Endothelial cell of umbilical vein (primary cell): ENCODE measurements around the gene CCDC91. TPM values are rescaled to one million over a fixed set of nuclear protein-coding genes. Genes with fewer than 3 reads are reported as not detected.

Source experiments
- BruUV-seq: library from RNA; stranded (reverse); fragments of 400-500 nt; replicated peaks from 2 replicates; lab custom pipeline; 2021; lab: Mats Ljungman, UMichigan
- CTCF ChIA-PET: fragments of 300-600, 350-600 bp; sonication (Branson Sonifier 250); formaldehyde crosslinking; loops from one replicate; lab custom pipeline; 2021; ENCODE audit warnings: antibody characterized with exemption, inconsistent platforms; lab: Charles Lee
- POLR2A ChIA-PET: fragments of 300-600, 350-600 bp; sonication (Branson Sonifier 250); formaldehyde crosslinking; loops from one replicate; lab custom pipeline; 2021; ENCODE audit warnings: antibody characterized with exemption, inconsistent platforms; lab: Charles Lee
- DNase-seq: peaks from one replicate; pipeline ENCODE4 v3.0.0-alpha.2; 2011; ENCODE audit warnings: low read depth, low spot score
- FAIRE-seq: peaks from 2 replicates; lab custom pipeline; 2011; peaks lifted over from hg19 to GRCh38; lab: Jason Lieb, UNC
- H2AFZ ChIP-seq: 2 replicates; pipeline ENCODE4 v1.6.0; 2012; ENCODE audit warnings: low read depth, low read length, control low read depth, inconsistent platforms
- H3K27ac ChIP-seq: 2 replicates; pipeline ENCODE4 v1.5.1; 2011; ENCODE audit warnings: low read depth, mild to moderate bottlenecking, control low read depth, low read length, moderate library complexity; ENCODE audit not compliant: insufficient read depth
- H3K27me3 ChIP-seq, 2 experiments: 2 replicates each; pipeline versions ENCODE4 v1.6.0 to v1.6.1; 2011; ENCODE audit warnings: low read length in 2 of 2, mixed read lengths in 1 of 2; ENCODE audit not compliant: control insufficient read depth in 2 of 2, insufficient read depth in 2 of 2
- H3K36me3 ChIP-seq, 2 experiments: 2 replicates in 1 of 2; 3 replicates in 1 of 2; pipeline ENCODE4 v1.5.1; 2011; ENCODE audit warnings: low read length in 2 of 2, mild to moderate bottlenecking in 1 of 2, moderate library complexity in 1 of 2; ENCODE audit not compliant: control insufficient read depth in 2 of 2, insufficient read depth in 2 of 2; ENCODE audit errors: extremely low read depth in 1 of 2
- H3K4me1 ChIP-seq: 3 replicates; pipeline ENCODE4 v1.5.1; 2011; ENCODE audit warnings: mild to moderate bottlenecking, low read length; ENCODE audit not compliant: control insufficient read depth, insufficient read depth; ENCODE audit errors: extremely low read depth
- H3K4me2 ChIP-seq: 2 replicates; pipeline ENCODE4 v1.6.1; 2011; ENCODE audit warnings: low read length, control low read depth, mixed read lengths; ENCODE audit not compliant: insufficient read depth
- H3K4me3 ChIP-seq, 3 experiments: fragments of 200-600 bp in 1 of 3; sonication (generic), shearing (Covaris generic) in 1 of 3; replicated peaks in 1 of 3; 2 replicates each; pipeline ENCODE4 v1.5.1; 2011 to 2016; ENCODE audit warnings: control low read depth in 3 of 3, low read length in 3 of 3, mild to moderate bottlenecking in 2 of 3, inconsistent platforms in 1 of 3, low read depth in 1 of 3, moderate library complexity in 1 of 3; ENCODE audit not compliant: insufficient read depth in 1 of 3
- H3K79me2 ChIP-seq: 2 replicates; pipeline ENCODE4 v1.6.0; 2012; ENCODE audit warnings: low read length, inconsistent platforms; ENCODE audit not compliant: control insufficient read depth, insufficient read depth
- H3K9ac ChIP-seq: replicated peaks from 2 replicates; pipeline ENCODE3; 2011; ENCODE audit warnings: low read length, control low read depth; ENCODE audit not compliant: insufficient read depth; ENCODE audit errors: extremely low read depth
- H3K9me1 ChIP-seq: replicated peaks from 3 replicates; pipeline ENCODE4 v1.6.0; 2011; ENCODE audit warnings: mild to moderate bottlenecking, low read length; ENCODE audit not compliant: control insufficient read depth, insufficient read depth; ENCODE audit errors: extremely low read depth
- H3K9me3 ChIP-seq: replicated peaks from 2 replicates; pipeline ENCODE4 v1.5.1; 2012; ENCODE audit warnings: low read length, inconsistent platforms; ENCODE audit not compliant: control insufficient read depth, insufficient read depth
- H4K20me1 ChIP-seq: replicated peaks from 2 replicates; pipeline ENCODE3; 2011; ENCODE audit warnings: mild to moderate bottlenecking, low read length; ENCODE audit not compliant: control insufficient read depth, insufficient read depth; ENCODE audit errors: extremely low read depth
- CTCF ChIP-seq, 2 donors: IDR thresholded peaks; 1 replicate in 1 of 2; 2 replicates in 1 of 2; pipeline ENCODE4 v1.5.1; 2011; ENCODE audit warnings: low read length in 2 of 2, mild to moderate bottlenecking in 2 of 2, moderate library complexity in 2 of 2, control low read depth in 1 of 2, inconsistent platforms in 1 of 2, low read depth in 1 of 2; ENCODE audit not compliant: insufficient read depth in 1 of 2; ENCODE audit errors: extremely low read depth in 1 of 2
- EZH2 ChIP-seq: IDR thresholded peaks from 2 replicates; pipeline ENCODE4 v1.6.1; 2012; ENCODE audit warnings: borderline replicate concordance, low read depth, mild to moderate bottlenecking, moderate library complexity, low read length, inconsistent platforms; ENCODE audit not compliant: severe bottlenecking
- FOS ChIP-seq: IDR thresholded peaks from 2 replicates; pipeline ENCODE4 v1.6.1; 2011; ENCODE audit warnings: mild to moderate bottlenecking, low read length, moderate library complexity, borderline replicate concordance; ENCODE audit not compliant: insufficient read depth
- GATA2 ChIP-seq: IDR thresholded peaks from 2 replicates; pipeline ENCODE4 v1.7.0; 2011; ENCODE audit warnings: low read depth, mild to moderate bottlenecking, moderate library complexity, mixed read lengths, low read length; ENCODE audit not compliant: insufficient read length, insufficient read depth
- JUN ChIP-seq: IDR thresholded peaks from 2 replicates; pipeline ENCODE4 v1.6.1; 2011; ENCODE audit warnings: borderline replicate concordance, low read depth; ENCODE audit not compliant: insufficient read length, insufficient read depth
- MAX ChIP-seq: IDR thresholded peaks from 2 replicates; pipeline ENCODE4 v1.6.1; 2011; ENCODE audit not compliant: insufficient read depth, insufficient read length
- MYC ChIP-seq: IDR thresholded peaks from one replicate; pipeline ENCODE4 v1.6.1; 2011; ENCODE audit warnings: mild to moderate bottlenecking, low read depth, low read length
- POLR2A ChIP-seq: IDR thresholded peaks from 2 replicates; pipeline ENCODE4 v1.6.1; 2012; ENCODE audit warnings: low read depth, mild to moderate bottlenecking, control low read depth, low read length
- POLR2AphosphoS5 ChIP-seq: IDR thresholded peaks from 2 replicates; pipeline ENCODE4 v1.6.1; 2012; ENCODE audit warnings: low read depth, mild to moderate bottlenecking, control low read depth, low read length, moderate library complexity; ENCODE audit not compliant: insufficient read depth
- dilution Hi-C: fragments of 300-500 bp; cut with MboI; formaldehyde crosslinking; loops from one replicate; pipeline ENCODE4 v1.15.0; 2019; ENCODE audit warnings: low sequenced_read_pairs; ENCODE audit not compliant: extremely low pct_ligation_motif_present
- intact Hi-C: fragments of 100-400 bp; cut with micrococcal nuclease; formaldehyde crosslinking; loops from one replicate; pipeline ENCODE4 v1.10.0; 2022
- polyA plus RNA-seq, 4 experiments: library from polyadenylated mRNA; depleted of rRNA in 3 of 4; stranded (reverse) in 3 of 4; unstranded in 1 of 4; fragments of >200 nt; gene quantifications; 2 replicates each; pipeline versions ENCODE4 v1.2.1 to v1.2.3, GENCODE V29; 2011 to 2012; ENCODE audit warnings: missing spikeins in 1 of 4
- total RNA-seq: library from RNA; stranded (reverse); gene quantifications from 2 replicates; pipeline ENCODE4 v1.2.3, GENCODE V29; 2021

Gene CCDC91
- total and polyA plus RNA-seq, 2 donors (not counting 3 experiments of a cell fraction or from before 2014, with no cell fraction given) = 3.8 to 10.5 TPM

- CTCF ChIA-PET = no interaction called here
- DNase-seq = no peak
- no peak overlapping the region for H2AFZ ChIP-seq
- H3K4me3 ChIP-seq = no peak overlapping the region
- FAIRE-seq = no peak
- H3K4me1 ChIP-seq = no peaks in the 10 kb centered on the region
- intact Hi-C loops = no loop called here
- H4K20me1 ChIP-seq = no peaks in the 10 kb centered on the region
- H3K36me3 ChIP-seq = peaks cover 0 to 2% of the 10 kb centered on the region in 2 experiments
- no TSS peak for BruUV-seq
- H3K9ac ChIP-seq = no peak overlapping the region
- no peaks in the 10 kb centered on the region for H3K9me3 ChIP-seq
- H3K27me3 ChIP-seq = no peaks in the 10 kb centered on the region
- dilution Hi-C loops = no loop called here
- H3K9me1 ChIP-seq = no peaks in the 10 kb centered on the region
- H3K27ac ChIP-seq = no peak overlapping the region
- TF ChIP-seq POLR2AphosphoS5 (no peak), MAX (no peak), EZH2 (no peak), CTCF (IDR thresholded peaks at IDR 0.05; ENCODE audit: extremely low read depth in 1 of 2, insufficient read depth in 1 of 2, low read depth in 1 of 2, low read length in 2 of 2) (no peak), POLR2A (no peak), FOS (no peak), GATA2 (no peak), MYC (no peak), JUN (no peak)
- H3K79me2 ChIP-seq = no peaks in the 10 kb centered on the region
- no peak overlapping the region for H3K4me2 ChIP-seq
- POLR2A ChIA-PET = no interaction called here
These were observed 112.9 kb downstream of the CCDC91 start for GRCh38 chr12:28303192-28303591.
